Neuron (in vitro differentiated cells): Measurements from ENCODE around the gene CLK3.

Source experiments
- H2AFZ ChIP-seq: one replicate; pipeline ENCODE4 v1.6.1; 2013; ENCODE audit warnings: low read depth, mild to moderate bottlenecking, inconsistent platforms, low read length, moderate library complexity
- H3K27me3 ChIP-seq: one replicate; pipeline ENCODE4 v1.6.1; 2013; ENCODE audit warnings: low read length; ENCODE audit not compliant: insufficient read depth
- H3K36me3 ChIP-seq: one replicate; pipeline ENCODE4 v1.6.1; 2013; ENCODE audit warnings: low read length; ENCODE audit not compliant: insufficient read depth
- H3K4me1 ChIP-seq: one replicate; pipeline ENCODE4 v1.6.1; 2013; ENCODE audit warnings: low read length; ENCODE audit not compliant: insufficient read depth
- H3K4me3 ChIP-seq: 2 replicates; pipeline ENCODE4 v1.5.1; 2013; ENCODE audit warnings: mild to moderate bottlenecking, low read length, moderate library complexity
- H3K9me3 ChIP-seq: one replicate; pipeline ENCODE4 v1.6.1; 2013; ENCODE audit warnings: low read length

The CLK3 gene

GRCh38 chr15:74619916-74620635 lies 4.4 kb downstream of the CLK3 start:
- Histone ChIP-seq H3K4me3 (no peak overlapping the region), H3K27me3 (no peaks in the 10 kb centered on the region), H3K9me3 (no peaks in the 10 kb centered on the region), H2AFZ (no peak overlapping the region), H3K36me3 (peaks cover 65% of the 10 kb centered on the region), H3K4me1 (peaks cover 19% of the 10 kb centered on the region)

- no peak overlapping the region for H2AFZ ChIP-seq
- H3K36me3 ChIP-seq, result peaks cover 73% of the 10 kb centered on the region
- no peaks in the 10 kb centered on the region for H3K27me3 ChIP-seq
- no peak overlapping the region for H3K4me3 ChIP-seq
- H3K9me3 ChIP-seq, result no peaks in the 10 kb centered on the region
- peaks cover 19% of the 10 kb centered on the region for H3K4me1 ChIP-seq
Measured at GRCh38 chr15:74620636-74621545, 5.3 kb downstream of the CLK3 start.

DNA sequence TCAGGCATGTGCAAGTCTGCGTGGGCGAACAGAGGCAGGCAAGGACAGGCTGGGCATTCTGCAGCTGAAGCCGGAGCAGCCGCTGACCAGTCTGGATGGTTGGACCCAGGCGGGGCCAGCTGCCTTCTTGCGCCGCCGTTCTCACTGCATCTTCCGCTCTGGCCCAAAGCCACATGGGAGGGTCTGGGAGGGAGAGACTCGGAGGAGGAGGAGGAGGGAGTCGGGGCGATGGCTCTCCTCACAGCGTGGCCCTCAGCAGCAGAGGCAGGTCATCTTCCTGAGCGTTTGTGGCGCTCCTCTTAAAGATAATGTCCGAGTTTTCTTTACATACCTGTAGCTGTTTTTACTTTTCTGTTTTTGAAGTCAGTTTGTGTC lies 5.9 kb downstream of the CLK3 start:
- Histone ChIP-seq H2AFZ (no peak overlapping the region), H3K4me1 (peaks cover 16% of the 10 kb centered on the region), H3K9me3 (no peaks in the 10 kb centered on the region), H3K36me3 (peaks cover 80% of the 10 kb centered on the region), H3K4me3 (no peak overlapping the region), H3K27me3 (no peaks in the 10 kb centered on the region)

GRCh38 chr15:74621936-74622335 lies 6.3 kb downstream of the CLK3 start:
- peaks cover 84% of the 10 kb centered on the region for H3K36me3 ChIP-seq
- H3K27me3 ChIP-seq, result no peaks in the 10 kb centered on the region
- H2AFZ ChIP-seq, result no peak overlapping the region
- H3K4me3 ChIP-seq, result no peak overlapping the region
- H3K4me1 ChIP-seq, result peaks cover 12% of the 10 kb centered on the region
- H3K9me3 ChIP-seq, result no peaks in the 10 kb centered on the region

- H3K27me3 ChIP-seq, result no peaks in the 10 kb centered on the region
- H3K4me3 ChIP-seq, result no peak overlapping the region
- H2AFZ ChIP-seq, result no peak overlapping the region
- H3K4me1 ChIP-seq, result peaks cover 4% of the 10 kb centered on the region
- no peaks in the 10 kb centered on the region for H3K9me3 ChIP-seq
- peaks cover 92% of the 10 kb centered on the region for H3K36me3 ChIP-seq
Measured at GRCh38 chr15:74622758-74623157, 7.1 kb downstream of the CLK3 start.

GRCh38 chr15:74624020-74624602 lies 8.5 kb downstream of the CLK3 start:
- no peaks in the 10 kb centered on the region for H3K27me3 ChIP-seq
- no peaks in the 10 kb centered on the region for H3K4me1 ChIP-seq
- H3K4me3 ChIP-seq, result no peak overlapping the region
- H3K9me3 ChIP-seq, result no peaks in the 10 kb centered on the region
- peaks cover 97% of the 10 kb centered on the region for H3K36me3 ChIP-seq
- no peak overlapping the region for H2AFZ ChIP-seq

GRCh38 chr15:74625693-74626092 lies 10.1 kb downstream of the CLK3 start:
- Histone ChIP-seq H3K27me3 (no peaks in the 10 kb centered on the region), H3K36me3 (peaks cover 93% of the 10 kb centered on the region), H3K4me3 (no peak overlapping the region), H3K4me1 (no peaks in the 10 kb centered on the region), H3K9me3 (no peaks in the 10 kb centered on the region), H2AFZ (no peak overlapping the region)

DNA sequence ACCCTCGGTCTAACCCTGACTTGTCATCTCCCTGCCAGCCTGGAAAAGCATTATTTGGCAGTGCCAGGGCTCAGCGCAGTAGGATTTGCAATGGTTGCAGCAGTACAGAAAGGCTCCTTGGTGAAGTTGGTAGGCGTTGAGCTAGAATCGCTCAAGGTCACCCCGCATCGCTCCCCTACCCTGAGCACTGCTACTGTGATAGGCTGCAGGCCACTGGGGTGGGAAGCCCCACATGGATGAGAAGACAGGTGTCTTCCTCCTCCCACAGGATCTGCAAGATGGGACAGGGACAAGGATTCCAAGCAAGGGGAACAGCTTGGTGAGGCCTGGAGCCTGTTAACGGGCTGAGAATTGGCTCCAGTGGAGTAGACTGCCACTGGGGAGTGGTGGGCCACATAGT lies 10.7 kb downstream of the CLK3 start:
- no peaks in the 10 kb centered on the region for H3K4me1 ChIP-seq
- H3K9me3 ChIP-seq, result no peaks in the 10 kb centered on the region
- H3K36me3 ChIP-seq, result peaks cover 94% of the 10 kb centered on the region
- no peaks in the 10 kb centered on the region for H3K27me3 ChIP-seq
- H3K4me3 ChIP-seq, result no peak overlapping the region
- H2AFZ ChIP-seq, result no peak overlapping the region

GRCh38 chr15:74626752-74627692 lies 11.4 kb downstream of the CLK3 start:
- Histone ChIP-seq H2AFZ (no peak overlapping the region), H3K27me3 (no peaks in the 10 kb centered on the region), H3K4me1 (no peaks in the 10 kb centered on the region), H3K4me3 (no peak overlapping the region), H3K36me3 (peaks cover 92% of the 10 kb centered on the region), H3K9me3 (no peaks in the 10 kb centered on the region)

DNA sequence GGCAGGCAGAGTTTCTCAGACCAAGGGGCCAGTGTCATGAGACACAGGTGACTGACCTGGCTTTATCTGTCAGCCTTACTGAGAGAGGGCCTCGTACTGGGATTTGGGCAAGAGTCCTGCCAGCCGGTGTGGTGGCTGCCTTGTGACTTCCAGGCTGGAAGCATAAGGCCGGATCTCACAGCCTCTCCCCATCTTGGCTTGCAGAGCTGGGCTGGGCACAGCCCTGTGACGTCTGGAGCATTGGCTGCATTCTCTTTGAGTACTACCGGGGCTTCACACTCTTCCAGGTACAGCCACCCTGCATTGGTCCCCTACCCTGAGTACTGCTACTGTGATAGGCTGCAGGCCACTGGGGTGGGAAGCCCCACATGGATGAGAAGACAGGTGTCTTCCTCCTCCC lies 12.1 kb downstream of the CLK3 start:
- H3K4me1 ChIP-seq, result no peaks in the 10 kb centered on the region
- no peak overlapping the region for H2AFZ ChIP-seq
- H3K27me3 ChIP-seq, result no peaks in the 10 kb centered on the region
- peaks cover 92% of the 10 kb centered on the region for H3K36me3 ChIP-seq
- H3K9me3 ChIP-seq, result no peaks in the 10 kb centered on the region
- no peak overlapping the region for H3K4me3 ChIP-seq

GRCh38 chr15:74628199-74628598 lies 12.6 kb downstream of the CLK3 start:
- Histone ChIP-seq H3K4me1 (no peaks in the 10 kb centered on the region), H2AFZ (no peak overlapping the region), H3K27me3 (no peaks in the 10 kb centered on the region), H3K36me3 (peaks cover 91% of the 10 kb centered on the region), H3K9me3 (no peaks in the 10 kb centered on the region), H3K4me3 (no peak overlapping the region)

DNA sequence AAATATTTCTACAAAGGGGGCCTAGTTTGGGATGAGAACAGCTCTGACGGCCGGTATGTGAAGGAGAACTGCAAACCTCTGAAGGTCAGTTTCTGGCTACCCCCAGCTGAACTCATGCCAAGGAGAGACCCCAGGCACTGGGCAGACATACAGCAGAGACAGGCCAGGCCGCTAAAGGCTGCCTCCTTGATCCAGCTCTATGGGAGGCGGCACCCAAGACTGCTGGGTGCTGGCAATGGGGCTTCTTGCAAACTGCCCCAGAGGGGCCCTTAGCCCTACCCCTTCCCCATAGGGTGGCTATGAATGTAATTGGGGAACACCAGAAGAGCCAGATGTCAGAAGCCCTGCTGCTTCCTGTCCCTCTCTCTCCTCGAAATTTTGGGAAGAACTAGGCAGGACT lies 13.3 kb downstream of the CLK3 start:
- no peaks in the 10 kb centered on the region for H3K27me3 ChIP-seq
- H3K36me3 ChIP-seq, result peaks cover 87% of the 10 kb centered on the region

More for the DNA sequence above, 13.3 kb downstream of the CLK3 start:
- H3K9me3 ChIP-seq, result no peaks in the 10 kb centered on the region
- H2AFZ ChIP-seq, result no peak overlapping the region
- H3K4me1 ChIP-seq, result no peaks in the 10 kb centered on the region
- no peak overlapping the region for H3K4me3 ChIP-seq
